GM12801 (cell line): Measurements from ENCODE around the gene ZNF783.

ENCODE experiments used
- TF ChIP-seq, protein P1 (sequence below): IDR thresholded peaks from one replicate; pipeline ENCODE4 v1.5.1; 2011; ENCODE audit warnings: control low read depth; ENCODE audit not compliant: insufficient read length; ENCODE audit errors: extremely low read depth

The ZNF783 gene

DNA sequence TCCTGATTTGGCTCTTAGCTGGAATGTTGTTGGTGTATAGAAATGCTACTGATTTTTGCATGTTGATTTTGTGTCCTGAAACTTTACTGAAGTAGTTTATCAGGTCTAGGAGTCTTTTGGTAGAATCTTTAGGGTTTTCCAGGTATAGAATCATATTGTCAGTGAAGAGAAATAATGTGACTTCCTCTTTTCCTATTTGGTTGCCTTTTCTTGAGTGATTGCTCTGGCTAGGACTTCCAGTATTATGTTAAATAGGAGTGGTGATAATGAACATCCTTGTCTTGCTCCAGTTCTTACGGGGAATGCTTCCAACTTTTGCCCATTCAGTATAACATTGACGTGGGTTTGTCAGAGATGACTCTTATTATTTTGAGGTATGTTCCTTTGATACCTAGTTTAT is 52.0 kb downstream of the ZNF783 start:
- TF ChIP-seq, protein P1, sequence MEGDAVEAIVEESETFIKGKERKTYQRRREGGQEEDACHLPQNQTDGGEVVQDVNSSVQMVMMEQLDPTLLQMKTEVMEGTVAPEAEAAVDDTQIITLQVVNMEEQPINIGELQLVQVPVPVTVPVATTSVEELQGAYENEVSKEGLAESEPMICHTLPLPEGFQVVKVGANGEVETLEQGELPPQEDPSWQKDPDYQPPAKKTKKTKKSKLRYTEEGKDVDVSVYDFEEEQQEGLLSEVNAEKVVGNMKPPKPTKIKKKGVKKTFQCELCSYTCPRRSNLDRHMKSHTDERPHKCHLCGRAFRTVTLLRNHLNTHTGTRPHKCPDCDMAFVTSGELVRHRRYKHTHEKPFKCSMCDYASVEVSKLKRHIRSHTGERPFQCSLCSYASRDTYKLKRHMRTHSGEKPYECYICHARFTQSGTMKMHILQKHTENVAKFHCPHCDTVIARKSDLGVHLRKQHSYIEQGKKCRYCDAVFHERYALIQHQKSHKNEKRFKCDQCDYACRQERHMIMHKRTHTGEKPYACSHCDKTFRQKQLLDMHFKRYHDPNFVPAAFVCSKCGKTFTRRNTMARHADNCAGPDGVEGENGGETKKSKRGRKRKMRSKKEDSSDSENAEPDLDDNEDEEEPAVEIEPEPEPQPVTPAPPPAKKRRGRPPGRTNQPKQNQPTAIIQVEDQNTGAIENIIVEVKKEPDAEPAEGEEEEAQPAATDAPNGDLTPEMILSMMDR: no peak

DNA sequence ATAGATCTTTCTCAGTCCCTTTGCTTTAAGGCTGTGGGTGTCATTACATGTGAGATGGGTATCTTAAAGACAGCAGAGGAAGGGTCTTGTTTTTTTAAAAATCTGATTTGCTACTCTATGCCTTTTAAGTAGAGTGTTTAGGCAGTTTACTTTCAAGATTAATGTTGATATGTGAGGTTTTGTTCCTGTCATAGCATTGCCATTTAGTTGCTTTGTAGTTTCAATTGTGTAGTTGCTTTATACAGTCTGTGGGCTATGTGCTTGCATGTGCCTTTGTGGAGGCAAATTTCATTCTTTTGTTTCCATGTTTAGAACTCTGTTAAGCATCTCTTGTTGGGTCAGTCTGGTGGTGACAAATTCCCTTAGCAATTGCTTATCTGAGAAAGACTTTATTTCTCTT is 54.6 kb downstream of the ZNF783 start:
- TF ChIP-seq, protein P1: no peak

DNA sequence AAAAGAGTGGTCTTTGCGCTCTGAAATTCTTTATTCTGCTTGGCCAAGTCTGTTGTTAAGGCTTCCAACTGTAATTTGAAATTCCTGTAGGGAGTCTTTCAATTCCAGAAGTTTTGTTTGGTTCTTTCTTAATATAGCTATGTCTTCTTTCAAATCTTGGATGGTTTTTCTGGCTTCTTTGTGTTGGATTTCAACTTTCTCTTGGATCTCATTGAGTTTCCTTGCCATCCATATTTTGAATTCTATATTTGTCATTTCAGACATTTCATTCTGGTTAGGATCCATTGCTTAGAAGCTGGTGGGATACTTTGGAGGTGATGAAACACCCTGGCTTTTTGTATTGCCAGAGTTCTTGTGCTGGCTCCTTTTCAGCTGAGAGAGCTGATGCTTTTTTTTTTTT is 55.5 kb downstream of the ZNF783 start:
- TF ChIP-seq, protein P1: no peak

DNA sequence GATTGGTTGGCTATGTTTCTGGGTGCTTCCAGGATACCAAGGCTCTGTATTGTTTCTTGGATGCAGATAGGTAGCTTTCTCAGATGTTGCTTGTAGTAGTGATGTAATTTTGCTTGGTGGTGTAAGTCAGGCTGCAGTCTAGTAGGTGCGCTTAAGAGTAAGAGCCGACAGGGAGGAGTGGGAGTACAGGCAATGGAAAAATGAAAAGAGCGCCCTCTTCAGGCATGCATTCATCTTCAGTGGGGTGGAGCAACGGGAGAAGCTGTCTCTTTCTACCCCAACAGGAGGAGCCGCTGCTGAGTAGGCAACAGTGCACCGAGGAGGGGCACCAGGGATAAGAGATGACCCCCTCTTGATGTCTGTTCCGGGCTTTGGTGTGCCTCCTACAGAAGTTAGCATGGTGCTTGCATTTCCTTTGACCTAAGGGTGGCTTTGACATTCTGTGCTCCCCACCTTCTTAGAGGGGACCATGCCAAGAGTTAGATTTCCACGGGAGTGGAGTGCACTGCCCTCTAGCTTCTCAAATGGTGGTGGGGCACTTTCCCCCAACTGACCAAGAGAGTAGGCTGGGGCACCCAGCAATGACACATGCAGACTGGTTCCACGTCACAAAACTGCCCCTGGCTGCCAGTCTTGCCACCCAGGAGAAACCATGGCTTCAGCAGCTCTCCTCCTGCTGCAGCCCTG is 56.1 kb downstream of the ZNF783 start:
- TF ChIP-seq, protein P1: no peak

DNA sequence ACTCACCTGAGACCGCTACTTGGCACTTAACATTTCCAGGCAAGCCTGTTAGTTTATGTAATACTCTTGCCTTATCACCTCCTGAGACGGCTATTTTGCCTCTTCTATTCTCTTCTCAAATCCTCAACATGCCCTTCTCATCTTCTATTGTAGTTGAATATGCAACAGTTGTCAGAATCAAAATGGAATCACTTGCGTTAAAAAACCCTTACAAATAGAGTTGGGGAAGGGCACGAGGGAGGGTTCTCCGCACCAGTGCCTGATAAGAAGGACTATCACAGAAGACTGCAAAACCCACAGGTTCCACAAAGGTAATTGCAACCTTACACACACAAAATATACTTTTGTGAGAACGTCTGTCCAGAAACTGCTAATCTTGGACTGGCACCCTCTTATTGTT is 57.4 kb downstream of the ZNF783 start:
- TF ChIP-seq, protein P1: no peak

DNA sequence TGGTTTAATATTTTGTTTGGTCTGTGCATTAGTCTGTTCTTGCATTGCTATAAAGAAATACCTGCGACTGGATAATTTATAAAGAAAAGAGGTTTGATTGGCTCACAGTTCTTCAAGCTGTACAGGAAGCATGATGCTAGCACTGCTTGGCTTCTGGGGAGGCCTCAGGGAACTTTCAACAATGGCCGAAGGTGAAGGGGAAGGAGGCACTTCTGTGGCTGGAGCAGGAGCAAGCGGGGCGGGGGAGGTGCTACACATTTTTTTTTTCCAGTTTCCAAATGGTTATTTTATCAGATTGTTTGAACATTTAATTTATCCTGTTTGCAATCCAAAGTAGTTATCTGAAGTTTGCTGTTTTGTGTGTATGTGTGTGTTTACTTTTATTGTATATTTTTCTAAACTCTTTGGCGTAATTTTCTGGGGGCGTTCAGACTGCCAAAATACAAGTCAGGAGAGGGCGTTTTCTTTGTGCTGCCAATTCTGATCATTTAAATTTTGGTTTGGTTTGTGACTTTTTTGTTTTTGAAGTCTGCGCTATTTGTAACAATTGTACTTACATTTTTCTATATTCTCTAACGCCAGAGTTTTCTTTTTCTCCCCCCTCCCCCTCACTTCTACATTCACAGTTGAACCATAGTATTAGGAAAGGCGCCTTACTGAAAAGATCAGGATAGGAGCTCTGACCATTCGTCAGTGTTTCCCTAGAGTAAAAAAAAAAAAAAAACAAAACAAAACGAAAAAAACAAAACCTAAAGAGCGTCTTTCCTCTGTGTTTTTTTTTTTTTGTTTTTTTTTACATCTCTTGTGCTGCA is 58.5 kb downstream of the ZNF783 start:
- TF ChIP-seq, protein P1: no peak

DNA sequence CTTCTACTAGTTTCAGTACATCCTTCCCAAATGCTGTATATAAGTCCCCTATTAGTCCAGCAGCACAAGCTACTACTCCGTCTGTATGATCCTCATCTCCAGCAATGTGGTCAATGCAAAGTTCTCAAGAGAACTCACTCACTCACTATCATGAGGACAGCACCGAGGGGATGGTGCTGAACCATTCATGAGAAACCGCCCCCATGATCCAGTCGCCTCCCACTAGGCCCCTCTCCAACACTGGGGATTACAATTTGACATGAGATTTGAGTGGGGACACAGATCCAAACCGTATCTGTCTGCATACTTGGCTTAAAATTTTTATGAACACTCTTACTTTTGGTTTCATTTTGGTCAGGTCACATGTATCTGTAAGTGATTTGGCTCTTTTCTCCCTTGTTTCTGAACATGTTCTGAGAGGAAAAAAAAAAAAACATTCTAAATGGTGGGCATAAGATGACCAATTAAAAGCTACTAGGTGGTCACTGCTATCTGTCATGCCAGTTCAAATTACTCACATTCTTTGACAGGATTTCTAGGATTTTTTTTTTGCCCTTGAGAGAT is 60.1 kb downstream of the ZNF783 start:
- TF ChIP-seq, protein P1: no peak
